GM21825 (cell line): Measurements from ENCODE around the gene RAB25.
A peak's percentile ranks its signal among the peaks of the same experiment; 100 is the strongest.
"Not testable (repeated sequence)": the region's sequence is repeated elsewhere in the genome, so short reads cannot be mapped to it uniquely, and the experiment has no call there.

Experiments used
- ATAC-seq: cut with Tn5 transposase; IDR thresholded peaks from one replicate; pipeline ENCODE4 v1.9.1; 2021; ENCODE audit warnings: mild to moderate bottlenecking, moderate library complexity; ENCODE audit not compliant: unreplicated experiment

RAB25 gene

DNA sequence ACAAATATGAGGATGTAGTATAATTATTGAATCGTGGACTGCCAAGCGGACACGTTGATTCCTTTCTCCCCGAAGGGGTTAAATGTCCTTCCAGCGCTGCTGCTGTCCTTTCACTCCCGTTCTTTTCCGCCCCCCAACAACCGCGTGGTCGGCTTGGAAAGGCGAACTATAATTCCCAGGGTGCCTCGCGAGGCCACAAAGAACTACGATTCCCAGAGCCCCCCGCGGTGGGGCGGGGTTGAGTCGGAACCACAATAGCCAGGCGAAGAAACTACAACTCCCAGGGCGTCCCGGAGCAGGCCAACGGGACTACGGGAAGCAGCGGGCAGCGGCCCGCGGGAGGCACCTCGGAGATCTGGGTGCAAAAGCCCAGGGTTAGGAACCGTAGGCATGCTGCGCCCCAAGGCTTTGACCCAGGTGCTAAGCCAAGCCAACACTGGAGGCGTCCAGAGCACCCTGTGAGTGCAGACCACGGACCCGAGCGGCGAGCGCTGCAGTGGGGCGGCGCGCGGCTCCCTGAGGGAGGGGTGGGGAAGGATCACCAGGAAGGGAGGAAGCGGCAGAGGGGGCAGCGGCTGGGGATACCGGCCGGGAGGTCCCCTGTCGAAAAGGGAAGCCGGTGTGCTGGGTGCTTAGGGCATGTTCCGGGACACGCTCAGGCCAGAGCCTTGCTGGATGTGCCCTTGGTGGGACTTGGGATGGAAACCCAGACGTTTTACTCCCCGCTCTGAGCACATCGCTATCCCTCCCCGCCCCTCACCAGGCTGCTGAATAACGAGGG, 6.3 kb upstream of the RAB25 start, which contains the start of gene LAMTOR2:
TSS of gene LAMTOR2 (plus strand) at position 283 of the 781 bp plus-strand sequence. CDS start at position 391, 108 bp downstream.
- peak; percentile 65 for ATAC-seq

DNA sequence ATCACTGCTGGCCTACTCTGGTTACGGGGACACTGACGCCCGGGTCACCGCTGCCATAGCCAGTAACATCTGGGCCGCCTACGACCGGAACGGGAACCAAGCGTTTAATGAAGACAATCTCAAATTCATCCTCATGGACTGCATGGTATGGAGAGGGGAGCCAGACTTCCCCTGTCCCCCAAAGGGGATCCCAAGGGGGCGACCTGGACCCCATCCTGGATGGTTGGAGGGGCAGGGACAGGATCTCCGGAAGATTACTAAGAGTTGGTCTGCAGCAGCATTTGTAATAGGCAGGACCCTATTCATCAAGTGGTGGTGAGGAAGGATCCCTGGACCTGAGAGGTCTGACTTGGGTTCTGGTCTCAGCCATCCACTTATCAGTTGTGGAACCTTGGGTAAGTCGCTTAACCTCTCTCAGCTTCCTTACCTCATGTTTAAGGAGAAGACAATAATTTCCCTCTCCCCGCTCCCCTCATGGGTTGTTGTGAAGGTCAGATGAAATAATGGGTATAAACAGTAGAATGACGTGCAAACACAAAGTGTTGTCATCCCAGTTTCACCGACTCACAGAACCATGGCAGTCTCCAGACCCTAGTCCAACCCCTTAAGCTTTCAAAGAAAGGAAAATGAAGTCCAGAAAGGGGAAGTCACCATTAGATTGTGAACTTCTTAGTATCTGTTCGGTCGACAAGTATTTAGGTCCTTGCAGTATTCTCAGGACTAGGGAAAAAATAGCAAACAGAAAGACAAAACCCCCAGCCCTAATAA, 5.5 kb upstream of the RAB25 start:
- ATAC-seq = no peak

DNA sequence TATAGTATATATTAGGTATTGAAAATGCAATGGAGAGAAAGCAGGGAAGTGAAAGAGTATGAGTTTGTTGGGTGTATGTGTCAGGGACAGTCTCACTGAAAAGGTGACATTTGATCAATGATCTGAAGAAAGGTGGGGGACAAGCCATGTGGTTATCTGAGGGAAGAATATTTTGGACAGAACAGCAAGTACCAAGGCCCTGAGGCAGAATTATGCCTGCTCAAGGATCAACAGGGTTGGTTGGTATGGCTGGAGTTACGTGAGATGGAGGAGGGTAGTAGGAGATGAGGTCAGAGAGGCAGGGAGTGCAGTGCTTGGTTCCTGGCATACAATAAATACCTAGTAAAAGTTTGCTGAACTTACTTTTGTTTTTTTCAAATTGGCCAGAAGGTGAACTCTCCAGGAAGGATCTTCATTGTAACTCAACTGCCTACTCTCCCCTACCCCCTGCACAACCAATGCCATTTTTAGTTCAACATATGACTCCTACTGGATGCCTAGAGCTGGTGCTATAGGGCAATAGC, 4.6 kb upstream of the RAB25 start:
- no peak for ATAC-seq

DNA sequence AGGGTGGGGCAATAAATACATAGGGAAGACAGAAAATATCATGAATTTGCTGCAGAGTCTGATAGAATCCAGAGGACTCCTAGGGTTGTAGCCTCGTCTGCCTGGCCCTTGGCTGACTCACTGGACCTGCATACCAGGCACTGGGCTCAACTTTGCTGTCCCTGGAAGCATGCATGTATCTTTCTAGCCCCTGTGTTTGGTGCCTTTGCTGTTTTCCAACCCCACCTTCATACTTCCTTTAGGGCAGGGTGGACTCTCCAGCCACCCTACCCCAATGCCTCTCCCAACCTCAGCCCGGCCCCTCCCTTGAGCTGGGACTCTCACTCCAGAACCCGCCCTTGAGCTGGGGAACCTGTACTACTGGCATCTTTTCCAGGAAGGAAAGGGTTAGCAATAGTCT, 1.2 kb downstream of the RAB25 start:
- ATAC-seq = no peak

DNA sequence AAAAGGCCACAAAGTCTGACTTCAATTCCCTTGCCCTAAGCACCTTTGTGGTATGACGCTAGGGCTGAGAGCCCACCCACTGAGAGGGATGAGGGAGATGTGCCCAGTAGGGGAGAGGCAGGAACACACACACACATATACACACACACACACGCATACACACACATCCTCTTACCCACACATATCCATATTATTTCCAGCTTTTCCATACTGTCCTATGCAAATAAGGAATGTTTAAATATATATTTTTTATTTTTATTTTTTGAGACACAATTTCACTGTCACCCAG, 3.0 kb downstream of the RAB25 start:
- ATAC-seq = no peak

DNA sequence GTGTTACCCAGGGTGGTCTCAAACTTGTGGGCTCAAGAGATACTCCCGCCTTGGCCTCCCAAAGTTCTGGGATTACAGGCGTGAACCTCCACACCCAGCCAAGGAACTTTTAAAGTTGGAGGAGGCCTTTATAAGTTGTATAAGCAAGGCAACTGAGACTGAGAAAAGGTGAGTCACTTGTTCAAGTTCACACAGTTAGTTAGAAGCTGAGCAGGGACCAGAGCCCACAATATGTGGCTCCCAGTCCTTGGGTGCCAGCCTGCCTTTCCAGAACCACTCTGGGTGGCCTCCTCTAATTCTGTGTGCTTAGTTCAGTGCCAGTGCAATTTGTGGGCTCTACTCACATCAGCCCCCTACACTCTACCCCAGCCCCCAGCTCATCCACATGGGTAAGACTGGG, 3.7 kb downstream of the RAB25 start:
- no peak for ATAC-seq

DNA sequence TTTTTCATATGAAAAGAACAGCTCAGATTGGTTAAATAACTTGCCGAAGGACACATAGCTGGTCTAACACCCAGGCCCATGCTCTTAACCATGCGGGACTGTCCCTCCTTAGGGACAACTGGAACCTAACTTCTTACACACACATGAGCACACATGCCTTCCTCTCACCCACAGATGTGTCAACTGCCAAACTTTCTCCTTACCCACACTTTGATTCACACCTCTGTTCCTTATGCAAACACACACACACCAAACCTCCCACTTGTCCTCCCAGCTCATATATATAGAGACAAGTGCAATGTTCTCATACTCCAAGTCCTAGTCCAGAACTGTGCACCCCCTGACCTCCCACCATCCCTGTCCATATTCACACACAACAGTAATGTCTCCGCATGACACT, 4.3 kb downstream of the RAB25 start:
- no peak for ATAC-seq

DNA sequence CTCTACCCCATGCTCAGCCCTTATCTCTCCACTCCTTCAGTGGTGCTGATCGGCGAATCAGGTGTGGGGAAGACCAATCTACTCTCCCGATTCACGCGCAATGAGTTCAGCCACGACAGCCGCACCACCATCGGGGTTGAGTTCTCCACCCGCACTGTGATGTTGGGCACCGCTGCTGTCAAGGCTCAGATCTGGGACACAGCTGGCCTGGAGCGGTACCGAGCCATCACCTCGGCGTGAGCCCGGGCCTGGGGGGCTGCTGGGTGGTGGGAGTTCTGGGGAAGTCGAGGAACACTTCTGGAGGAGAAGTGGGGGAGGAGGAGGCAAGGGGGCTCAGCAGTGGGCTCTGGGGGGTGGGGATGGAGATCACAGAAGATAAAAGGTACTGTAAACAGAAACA, 4.9 kb downstream of the RAB25 start:
- no peak for ATAC-seq

DNA sequence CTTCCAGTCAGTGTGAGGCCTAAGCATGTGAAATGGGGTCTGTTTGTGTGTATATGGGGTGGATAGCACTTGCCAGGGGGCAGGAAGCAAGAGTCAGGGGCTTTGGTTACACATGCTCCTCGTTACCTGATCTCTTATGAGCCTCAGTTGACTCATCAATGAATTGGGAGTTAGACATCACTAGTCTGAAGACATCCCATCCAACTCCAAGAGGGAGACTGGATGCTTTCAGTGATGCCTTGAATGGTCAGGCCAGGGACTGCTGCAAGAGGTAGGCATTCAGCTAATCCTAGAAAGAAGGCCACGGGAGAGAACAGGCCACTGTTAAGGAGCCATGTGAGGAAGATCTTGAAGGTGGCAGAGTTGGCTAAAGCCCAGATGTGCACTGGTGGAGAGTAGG, 6.3 kb downstream of the RAB25 start:
- ATAC-seq = no peak

DNA sequence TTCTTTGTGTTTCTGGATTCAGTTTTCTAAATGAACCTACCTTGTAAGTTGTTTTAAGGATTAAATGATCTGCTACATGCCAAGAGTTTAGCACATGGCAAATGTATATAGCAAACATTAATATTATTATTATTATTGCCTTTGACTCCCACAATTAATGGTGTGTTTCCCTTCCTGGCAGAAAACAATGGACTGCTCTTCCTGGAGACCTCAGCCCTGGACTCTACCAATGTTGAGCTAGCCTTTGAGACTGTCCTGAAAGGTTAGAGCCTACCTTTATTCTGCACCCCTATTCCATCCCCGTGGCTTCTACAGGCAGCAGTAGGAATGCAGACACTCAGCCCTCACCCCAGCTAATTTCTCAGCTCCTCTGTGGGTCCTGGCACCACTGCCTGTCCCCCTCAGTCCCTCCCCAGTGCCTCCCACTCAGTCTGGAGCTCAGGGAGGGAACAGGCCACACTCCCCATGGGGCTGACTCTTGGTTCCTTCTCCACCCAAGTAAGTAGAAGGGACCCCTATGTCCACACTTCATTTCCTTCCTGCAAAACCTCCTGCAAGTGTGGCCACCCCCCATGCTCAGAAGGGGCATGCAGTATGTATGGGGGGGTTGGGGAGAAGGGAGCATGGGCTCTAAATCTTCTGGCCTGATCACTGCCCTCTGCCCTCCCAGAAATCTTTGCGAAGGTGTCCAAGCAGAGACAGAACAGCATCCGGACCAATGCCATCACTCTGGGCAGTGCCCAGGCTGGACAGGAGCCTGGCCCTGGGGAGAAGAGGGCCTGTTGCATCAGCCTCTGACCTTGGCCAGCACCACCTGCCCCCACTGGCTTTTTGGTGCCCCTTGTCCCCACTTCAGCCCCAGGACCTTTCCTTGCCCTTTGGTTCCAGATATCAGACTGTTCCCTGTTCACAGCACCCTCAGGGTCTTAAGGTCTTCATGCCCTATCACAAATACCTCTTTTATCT, 8.8 kb downstream of the RAB25 start:
- ATAC-seq = no peak

DNA sequence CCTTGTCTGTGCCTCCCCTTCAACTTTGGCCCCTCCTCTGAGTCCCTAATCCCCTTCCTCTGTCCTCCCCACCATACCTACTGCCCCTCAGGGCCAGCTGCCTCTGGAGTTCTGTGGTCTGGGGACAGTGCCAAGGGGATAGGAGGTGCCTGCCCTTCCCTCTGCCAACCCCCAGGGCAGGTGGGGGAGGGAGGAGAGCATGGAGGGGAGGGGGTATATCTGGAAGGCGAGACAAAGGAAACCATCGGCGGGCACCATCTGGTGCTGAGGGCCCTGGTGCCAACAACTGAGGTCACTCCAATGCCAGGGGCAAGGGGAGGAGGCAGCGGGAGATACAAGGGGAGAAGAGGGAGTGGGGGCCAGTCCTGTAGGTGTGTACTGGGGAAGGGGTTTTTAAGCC, 9.6 kb downstream of the RAB25 start:
- no peak for ATAC-seq

DNA sequence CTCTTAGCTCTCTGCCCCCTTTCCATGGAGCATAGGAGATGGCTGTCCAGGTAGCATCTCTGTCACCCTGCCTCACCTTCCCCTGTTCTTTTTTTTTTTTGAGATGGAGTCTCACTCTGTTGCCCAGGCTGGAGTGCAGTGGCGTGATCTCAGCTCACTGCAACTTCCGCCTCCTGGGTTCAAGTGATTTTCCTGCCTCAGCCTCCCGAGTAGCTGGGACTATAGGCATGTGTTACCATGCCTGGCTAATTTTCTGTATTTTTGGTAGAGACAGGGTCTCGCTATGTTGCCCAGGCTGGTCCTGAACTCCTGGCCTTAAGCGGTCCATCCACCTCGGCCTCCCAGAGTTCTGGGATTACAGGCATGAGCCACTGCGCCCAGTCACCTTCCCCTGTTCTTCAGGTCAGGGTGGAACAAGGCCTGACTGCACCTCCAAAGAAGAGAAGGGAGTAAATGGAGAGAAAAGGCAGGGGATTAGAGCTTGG, 10.4 kb downstream of the RAB25 start:
- ATAC-seq = not testable (repeated sequence)

DNA sequence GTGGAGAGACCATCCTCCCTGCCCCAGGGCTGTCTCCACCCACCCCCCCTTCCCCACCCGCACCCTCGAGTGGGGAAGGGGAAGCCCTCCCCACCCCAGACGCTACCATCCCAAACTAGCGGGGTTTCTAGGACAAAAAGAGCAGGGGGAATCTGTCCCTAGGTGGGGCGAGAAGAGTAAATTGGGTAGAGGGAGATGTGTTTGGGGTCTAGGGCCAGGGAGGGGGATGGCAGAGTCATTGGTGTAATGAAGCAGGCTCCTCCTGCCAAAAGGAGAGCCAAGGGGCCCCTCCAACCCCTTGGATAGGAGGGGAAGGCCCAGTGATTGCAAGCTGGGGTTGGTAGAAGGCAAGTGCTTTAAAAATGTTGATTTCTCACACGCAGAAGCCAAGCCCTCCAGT, 11.3 kb downstream of the RAB25 start:
- ATAC-seq = no peak

DNA sequence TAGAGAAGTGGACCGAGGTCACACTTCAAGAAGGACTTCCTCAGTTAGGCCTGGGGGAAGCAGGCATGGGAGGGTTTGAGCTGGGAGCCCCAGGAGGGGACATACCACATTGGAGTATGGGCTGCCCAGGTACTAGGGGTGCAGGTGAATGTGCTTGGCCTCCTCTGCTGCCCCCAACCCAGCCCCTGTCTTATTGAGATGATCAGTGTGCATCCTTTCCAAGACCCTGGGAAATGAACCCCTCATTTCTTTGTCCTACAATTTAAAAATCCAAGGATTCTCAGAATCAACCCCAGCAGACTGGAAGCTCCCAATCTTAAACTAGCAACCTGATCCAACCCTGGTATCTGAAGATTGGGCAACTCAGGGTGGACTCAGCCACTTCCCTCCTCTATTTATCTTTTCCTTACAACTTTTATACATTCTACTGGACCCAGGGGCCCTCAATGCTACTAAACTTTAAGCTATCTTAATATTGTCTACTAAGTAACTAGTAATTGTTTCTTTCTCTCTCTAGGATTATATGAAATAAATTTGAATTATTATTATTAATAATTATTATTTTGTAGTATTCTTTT, 12.2 kb downstream of the RAB25 start:
- no peak for ATAC-seq

DNA sequence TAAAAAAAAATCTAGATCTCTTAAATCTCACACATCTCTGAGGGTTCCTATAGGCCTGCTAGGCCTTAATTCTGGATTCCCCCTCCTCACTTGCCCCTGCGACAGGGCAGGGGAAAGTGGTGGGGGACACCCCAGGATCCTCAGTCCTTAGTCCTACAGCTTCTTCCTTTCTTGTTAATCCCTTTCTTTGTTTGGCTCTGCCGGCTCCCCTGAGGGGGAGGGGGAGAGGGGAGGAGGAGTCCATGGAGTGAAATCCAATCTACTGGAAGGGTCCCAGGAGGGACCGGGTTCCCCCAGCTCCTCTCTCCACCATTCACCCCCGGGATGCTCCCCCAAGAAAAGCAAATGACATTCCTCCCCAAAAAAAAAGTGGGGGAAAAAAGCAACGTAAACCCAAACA, 12.8 kb downstream of the RAB25 start:
- ATAC-seq = no peak

DNA sequence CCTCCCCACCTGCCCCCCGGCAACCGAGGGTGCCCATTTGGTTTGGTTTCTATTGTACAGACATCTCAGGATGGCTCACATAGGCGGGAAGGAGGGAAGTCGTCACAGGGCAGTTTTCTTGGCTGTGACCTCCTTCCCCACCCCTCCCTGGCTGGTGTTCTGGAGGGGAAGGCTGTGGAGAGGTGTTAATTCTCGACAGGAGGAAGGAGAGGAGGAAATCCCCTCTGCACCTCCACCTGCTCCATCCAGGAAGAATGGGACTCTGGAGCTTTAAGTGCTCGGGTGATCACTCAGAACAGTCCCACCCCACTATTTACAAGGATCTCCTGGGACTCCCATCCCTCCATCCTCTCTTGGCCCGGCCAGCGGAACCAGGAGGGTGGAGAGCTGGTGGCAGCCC, 13.7 kb downstream of the RAB25 start:
- no peak for ATAC-seq

DNA sequence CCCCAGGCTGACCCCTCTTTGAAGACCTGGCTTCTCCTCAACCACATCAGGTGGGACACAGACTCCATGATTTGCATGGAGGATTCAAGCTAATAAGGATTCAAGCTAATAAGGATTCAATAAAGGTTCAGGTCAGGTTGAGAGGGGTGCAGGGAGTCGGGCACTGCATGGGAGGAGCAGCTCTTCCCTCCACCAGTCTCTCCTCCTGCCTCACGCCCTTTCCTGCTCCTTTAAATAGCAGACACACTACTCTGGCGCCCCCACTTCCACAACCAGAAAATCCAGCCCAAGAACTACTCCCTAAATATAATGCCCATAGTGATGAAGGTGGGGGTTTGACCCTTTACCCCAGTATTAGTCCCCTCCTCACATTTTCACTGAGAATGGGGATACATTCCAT, 14.2 kb downstream of the RAB25 start:
- no peak for ATAC-seq

DNA sequence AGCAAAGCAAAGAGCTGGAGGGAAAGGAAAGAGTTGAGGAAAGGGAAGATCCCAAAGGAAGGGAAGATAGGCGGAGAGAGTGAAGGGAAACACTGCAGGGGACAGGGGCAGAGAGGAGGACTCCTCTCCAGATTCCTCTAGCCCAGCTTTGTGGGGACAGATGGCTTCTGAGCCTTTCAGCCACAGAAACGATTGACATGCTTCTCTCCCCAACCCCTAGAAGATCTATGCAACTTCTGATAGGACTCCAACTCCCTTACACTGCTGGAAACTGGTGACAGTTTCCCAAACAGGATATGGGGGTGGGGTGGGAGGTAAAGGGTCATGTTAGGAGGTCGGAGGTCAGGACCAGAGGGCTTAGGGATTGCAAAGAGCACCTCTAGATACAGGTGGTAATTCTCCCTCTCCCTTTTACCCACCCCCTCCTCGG, 14.8 kb downstream of the RAB25 start:
- ATAC-seq = no peak

DNA sequence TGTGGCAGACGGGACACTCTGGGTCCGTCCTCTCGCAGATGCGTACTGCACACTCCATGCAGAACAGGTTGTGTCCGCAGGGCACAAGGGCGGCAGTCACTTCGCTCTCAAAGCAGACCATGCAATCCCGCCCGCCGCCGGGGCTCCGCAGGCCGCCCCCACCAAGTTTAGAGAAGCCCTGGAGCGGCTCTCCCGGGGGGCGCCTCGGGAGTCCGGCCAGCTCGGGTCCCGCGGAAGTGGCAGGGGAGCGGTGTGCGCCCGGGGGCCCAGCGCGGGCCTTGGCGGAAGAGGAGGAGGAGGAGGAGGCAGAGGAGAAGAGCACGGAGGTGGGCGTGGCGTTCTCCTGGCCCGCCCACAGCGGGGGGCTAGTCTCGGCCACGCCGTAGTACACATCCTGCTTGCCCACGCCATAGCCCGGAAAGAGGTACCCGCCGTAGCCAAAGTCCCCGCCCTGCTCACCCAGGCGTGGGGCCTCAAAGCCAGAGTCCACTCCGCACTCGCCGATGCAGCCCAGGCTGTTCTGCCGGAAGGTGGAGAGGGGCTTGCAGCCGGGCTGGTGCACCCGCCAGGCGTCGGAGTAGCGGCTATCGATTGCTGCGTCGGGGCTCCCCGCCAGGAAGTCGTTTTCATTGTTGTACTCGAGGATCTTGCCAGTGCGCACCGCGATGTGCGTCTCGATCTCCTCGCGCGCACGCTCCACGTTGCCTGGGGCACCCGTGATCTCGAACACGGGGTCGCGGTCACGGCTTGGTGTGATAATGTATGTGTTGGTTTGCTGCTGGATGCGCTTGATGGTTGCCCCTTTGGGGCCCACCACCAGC, 15.9 kb downstream of the RAB25 start:
- no peak for ATAC-seq

DNA sequence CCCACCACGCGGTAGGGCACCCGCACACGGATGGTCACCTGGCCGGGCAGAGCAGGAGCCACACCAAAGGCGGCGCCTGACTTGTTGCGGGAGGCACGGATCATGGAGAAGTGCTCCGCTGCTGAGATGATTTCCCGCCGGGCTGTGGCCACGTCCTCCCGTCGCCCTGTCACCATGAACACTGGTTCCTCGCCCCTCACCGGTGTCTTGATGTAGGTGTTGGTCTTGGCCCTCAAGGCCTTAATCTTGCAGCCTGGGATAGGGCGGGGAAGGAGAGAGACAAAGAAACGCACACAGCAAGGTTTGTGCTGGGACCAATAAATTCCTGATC, 16.4 kb downstream of the RAB25 start:
- ATAC-seq = no peak
